Effector CD8-positive, alpha-beta T cell (primary cell): ENCODE data around the gene DNAH3.

Source experiments
- DNase-seq: peaks from one replicate; lab custom pipeline; 2025; lab: John Stamatoyannopoulos, UW

DNAH3 gene

DNA sequence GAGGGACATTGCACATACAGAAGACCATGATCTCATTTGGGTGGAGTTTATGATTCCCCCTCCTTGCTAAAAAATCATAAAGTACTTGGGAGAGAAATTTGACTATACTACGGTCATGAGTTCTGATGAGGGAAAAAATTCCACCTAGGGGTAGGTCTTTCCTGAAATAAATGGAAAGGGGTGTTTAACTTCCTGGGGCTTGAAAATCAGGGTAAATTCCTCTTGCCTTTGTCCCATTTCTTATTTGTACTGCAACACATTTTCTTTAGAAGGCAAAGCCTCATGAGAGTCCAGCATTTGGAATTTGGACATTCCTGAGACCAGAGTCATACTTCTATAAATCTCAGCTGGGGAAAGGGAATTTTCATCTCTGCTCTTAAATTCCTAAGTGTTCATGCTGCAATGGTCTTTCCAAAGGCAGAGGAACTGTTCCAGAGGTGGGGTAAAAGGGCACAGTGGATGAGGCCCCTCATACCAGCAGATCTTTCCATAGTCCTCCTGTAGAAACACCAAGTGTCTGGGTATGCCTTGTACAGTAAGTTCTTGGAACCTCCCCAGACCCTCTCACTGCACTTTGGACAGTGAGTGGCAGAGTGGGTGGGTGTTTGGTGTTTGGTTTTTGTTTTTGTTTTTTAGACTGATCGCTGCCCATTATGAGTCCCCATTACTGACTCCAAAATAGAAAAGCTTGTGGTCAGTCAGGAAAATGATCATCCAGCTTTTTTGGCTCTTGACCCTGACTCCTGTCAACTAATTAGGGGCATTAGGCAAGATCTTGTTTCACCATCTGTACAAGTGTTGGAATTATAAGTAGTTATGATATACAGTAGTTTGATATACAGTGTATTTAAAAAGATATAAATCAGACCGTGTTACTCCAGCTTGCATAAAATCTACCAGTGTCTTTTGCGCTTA, 244.0 kb downstream of the DNAH3 start:
- no peak for DNase-seq

DNA sequence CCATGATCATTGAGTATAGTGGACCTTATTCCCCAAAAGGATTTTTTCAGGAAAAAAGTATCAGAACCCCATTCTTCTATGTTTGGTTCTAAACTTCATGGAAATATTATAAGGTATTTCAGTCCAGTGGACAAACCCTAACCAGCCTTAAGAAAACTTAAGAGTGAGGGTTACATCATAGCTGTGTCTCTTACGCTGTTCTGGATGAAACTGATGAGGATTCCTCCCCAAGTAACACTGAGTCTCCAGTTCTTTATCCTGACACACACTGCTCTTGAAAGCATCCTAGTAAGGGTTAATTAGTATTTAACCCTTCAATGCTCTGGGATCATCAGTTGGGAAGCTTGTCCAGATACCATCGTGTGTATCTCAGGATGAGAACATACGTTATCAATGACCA, 245.1 kb downstream of the DNAH3 start:
- no peak for DNase-seq

DNA sequence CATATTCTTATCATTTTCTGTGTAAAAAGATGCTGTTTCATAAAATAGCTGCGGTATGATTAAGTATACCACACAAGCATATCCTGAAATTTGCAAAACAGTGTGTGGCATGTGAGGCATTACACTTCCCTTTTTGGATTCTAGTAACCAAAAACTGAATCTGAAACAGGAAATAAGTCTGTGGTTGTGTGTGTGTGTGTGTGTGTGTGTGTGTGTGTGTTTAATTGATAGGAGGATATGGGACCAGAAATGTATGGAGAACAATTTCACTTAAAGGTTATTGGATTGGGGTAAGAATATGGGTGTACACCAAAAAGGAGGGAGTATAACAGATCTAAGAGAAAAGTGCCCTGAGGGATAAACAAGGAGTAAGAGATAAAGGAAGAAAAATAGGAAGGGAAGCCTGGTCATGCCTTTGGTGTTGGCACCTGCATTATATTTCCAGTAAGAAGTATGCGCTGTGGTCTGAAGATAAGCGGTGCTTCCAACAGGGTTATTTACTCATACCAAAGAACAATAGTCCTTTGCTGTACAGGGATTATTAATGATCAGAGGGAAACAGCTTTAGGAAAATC, 246.1 kb downstream of the DNAH3 start:
- DNase-seq, result no peak

DNA sequence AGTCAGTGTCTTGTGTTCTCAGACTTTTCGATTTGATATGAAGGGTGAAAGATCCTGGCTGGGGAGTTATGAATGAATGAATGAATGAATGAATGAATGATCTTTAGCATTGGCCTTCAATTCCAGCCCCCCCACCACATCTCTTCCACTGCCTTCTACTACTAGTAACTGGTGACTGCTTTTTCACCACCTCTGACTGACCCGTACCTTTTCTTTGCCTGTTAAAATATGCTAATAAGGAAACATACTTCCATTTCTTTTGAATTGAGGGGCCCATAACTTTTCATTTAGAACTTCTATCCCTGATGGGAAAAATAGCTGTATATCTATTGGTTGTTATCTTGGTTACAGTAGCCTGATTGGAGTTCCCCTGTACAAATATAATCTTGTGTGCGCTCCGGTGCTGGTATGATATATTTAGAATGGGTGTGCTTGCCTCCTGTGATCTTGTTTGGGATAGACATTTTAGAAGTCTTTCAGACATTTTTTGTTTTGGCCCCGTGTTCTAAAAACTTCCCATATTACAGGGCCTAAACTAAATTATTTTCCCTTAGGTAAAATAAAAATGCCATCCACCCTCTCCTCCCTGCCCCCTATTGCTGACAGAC, 246.6 kb downstream of the DNAH3 start:
- no peak for DNase-seq

DNA sequence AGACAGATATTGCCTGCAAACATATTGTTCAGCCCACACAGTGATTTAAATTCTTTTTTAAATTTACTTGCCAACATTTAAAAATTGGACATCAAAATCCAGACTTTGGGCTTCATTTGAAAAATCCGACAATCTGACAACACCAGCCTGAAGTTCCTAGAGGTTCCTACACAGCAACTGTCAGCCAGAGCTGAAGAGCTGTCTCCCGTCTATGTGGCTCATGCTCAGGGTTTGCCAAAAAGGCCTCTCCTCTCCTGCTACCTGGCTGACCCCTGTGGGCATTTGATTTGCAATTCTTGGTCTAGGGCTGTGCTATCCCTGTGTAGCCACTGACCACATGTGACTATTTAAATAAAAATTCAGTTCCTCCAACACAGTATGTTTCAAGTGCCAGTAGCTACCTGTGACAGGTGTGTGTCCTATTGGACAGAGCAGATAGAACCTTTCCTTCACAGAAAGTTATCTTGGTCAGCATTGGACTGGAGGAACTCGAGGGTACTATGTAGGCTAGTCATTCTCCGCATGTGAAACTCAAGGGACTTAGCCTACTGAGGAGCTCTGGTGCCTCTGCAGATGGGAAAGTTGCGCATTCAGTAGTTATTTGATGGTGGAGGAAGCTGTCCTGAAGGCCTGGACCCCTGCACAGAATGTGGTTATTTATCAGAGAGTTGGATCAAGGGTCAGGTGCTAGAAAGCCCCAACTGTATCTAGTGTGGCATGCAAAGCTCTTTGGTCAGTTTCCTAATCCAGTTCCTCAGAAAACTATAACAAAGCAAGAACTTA, 247.3 kb downstream of the DNAH3 start:
- no peak for DNase-seq

DNA sequence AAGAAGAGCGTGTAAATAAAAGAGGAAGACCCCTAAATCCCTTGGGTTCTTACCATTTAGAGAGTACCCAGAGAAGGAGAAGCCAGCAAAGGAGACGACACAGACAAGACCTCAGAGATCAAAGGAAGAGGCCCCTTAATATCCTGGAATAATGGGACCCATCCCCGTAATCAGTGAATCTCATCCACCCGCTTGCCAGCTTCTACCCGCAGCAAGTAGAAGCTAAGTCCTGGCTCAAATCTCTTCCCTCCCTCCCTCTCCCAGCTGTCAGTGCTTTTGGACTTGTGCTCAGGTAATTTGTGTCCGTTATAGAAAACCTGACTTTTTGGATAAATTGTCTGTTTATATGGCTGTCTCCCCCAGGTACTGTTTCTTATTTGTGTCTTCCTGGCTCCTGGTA, 248.2 kb downstream of the DNAH3 start:
- no peak for DNase-seq

DNA sequence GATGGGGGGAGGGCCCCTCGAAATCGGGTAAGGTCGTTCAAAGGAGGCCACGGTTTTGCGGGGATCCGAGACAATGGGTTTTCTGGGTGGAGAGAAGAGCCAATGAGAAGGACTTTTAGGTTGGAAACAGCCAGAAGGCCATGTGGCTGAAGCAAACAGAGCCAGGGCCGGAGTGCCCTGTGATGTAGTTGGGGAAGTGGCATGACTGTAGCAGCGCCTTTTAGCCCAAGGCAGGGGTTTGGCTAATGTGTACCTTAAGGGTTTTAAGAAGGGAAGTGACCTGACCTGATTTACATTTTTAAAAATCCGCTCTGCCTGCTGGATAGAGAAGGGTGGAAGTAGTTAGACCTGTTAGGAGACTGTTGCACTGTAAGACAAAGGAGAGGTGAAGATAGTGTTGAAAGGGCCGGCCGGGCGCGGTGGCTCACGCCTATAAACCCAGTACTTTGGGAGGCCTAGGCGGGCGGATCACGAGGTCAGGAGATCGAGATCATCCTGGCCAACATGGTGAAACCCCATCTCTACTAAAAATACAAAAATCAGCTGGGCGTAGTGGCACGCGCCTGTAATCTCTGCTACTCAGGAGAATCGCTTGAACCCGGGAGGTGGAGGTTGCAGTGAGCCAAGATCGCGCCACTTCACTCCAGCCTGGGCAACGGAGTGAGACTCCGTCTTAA, 249.1 kb downstream of the DNAH3 start:
- no peak for DNase-seq

DNA sequence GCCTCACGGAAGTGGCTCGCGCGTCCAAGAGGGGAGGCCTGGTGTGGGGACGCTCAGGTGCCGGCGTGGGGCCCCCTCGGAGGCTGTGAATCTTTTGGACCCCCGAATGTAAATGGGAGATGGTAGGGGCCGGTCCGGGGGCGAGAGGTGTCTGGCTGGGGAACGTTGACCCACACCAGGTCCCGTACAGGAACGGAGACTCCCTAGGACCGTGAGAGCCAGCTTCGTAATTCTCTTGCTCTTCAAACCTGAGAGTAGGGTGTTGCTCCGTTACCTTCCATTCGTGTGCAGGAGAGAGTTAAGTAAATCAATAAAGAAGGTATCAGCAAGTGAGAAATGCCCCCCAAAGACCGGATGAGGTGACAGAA, 249.6 kb downstream of the DNAH3 start:
- DNase-seq, result no peak

DNA sequence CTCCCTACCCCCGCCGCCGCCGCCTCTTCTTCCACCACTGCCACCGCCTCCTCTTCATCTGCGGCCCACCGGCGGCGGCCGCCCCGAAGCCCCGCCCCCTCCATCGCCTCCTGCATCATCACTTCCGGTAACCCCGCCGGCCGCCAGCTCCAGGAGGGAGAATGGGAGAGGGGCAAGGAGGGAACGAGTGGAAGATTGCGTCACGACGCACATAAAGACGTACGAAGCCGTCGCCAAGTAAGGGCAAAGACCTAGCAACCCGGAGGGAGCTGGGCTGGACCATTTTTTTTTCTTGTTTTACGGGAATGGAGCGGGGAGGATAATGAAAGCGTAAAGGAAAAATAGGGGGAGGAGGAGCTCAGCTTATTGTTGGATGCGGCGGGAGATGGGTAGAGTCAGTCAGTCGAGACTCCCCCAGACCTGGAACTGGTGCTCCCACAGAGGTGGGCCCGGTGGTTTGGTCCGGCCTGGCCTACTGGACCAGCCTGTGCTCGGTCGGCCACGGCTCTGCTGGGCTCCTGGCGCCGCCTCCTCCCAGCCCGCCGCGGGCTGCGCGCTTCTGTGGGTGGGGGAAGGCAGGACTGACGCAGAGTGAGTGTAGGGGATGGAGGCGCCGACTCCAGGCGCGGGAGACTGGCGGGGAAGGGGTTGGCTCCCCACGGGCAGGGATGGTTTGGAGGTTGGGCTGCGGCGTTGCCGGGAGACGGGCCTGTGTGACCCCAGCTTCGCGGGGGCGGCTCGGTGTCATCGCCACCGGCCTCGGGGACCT, 250.2 kb downstream of the DNAH3 start, which contains the start of the genes DCUN1D3 and LYRM1:
DCUN1D3 (minus strand) TSS at position 60 of the 769 bp plus-strand sequence. CDS start 37,820 bp downstream, outside the sequence.
LYRM1 (plus strand) TSS at position 473 of the 769 bp plus-strand sequence. CDS start 14,785 bp downstream, outside the sequence.
- peak; percentile 84 for DNase-seq

DNA sequence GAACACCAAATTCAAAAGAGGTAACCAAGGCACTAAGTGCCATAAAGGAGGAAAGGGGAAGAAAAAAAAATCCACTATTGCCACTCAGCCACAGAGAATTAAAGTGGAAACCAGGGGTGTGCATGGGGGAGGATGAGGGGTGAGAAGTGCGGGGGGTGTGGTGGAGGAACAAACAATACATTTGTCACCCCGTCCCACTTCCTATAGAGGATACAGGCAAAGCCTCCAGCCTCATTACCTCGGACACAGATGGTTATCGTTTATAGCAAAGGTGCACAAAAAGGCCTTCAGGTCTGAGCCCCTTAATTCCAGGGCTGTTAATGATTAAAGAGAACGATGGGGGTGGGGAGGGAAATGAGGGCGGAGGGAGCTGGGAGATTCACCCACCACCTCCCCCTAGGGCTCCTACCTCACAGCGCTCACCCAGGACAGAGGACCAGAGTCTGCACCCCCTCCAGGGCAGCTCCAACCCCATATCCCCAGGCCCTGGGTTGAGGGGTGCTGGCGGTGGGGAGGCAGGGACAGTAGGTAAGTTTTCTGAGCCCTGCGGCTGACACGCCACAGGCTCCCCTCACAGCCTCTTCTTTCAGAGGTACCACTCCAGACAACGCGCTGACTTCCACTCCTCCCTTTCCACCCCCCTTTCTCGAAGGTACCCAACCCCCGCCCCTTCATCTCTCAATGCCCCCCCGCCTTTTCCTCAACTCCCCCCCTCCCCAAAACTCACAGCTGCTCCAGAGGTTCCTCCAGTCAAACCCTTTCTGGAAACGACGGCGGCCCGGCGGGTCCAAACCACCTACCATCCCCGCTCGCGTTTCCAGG, 251.0 kb downstream of the DNAH3 start:
- no peak for DNase-seq

DNA sequence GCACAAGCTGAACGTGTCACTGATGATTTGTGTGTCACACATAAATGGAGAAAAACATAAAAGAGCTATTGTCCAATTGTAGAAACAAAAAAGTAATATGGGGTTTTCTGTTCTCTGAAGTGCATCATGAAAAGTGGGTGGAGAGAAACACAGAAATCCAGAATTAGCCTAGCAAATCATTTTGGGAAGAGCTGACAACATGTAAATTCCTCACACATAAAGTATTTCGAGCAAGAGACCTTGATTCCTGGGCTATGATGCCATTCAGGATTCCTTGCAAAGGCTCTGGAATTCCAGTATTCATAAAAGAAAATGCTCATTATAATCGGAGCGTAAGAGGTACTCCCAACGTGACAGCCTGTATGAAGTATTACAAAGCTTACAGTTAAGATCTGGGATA, 251.6 kb downstream of the DNAH3 start:
- no peak for DNase-seq

DNA sequence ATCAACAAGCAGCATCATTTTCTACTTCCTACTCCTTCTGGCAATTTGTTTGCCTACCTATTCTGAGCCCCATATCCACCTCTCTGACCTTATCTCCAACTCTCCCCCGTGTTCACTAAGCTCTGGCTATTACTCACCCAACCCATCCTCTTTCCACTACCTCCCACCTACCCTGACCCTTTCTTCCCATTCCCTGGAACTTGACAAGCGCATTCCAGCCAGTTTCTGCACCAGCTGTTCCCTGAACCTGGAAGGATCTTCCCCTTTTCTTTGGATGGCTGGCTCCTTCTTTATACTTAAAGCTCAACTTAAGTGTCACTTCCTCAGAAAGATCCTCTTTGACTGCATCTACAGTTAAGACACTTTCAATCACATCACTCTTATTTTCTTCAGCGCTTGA, 252.7 kb downstream of the DNAH3 start:
- DNase-seq, result no peak

DNA sequence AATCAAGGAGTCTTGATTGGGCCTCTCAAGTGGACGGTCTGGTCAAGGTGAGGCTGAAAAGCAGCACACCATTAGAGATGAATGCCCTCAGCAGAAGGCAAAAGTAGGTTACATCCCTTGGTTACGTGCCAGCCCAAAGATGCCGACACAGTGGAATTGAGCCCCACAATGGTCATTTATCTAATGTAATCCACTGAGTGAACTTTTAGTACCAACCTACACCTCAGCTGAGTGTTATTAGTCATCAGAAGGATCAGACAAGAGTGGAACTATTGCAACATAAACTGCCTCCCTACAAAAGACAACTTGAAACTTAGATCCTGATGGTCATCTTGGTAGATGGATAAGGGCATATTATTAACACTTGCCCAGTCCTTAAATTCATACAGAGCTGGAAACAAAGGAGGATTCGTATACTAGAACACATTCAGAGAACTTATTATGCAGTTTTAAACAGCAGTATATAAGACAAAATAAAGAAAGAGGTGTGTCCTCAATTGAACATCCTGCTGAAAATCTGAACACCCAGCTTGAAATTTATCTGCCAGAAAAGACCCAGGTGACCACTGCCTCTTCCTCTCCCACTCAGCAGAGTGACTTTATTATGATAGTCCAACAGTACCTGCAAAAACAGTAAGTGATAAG, 253.3 kb downstream of the DNAH3 start:
- DNase-seq, result no peak

DNA sequence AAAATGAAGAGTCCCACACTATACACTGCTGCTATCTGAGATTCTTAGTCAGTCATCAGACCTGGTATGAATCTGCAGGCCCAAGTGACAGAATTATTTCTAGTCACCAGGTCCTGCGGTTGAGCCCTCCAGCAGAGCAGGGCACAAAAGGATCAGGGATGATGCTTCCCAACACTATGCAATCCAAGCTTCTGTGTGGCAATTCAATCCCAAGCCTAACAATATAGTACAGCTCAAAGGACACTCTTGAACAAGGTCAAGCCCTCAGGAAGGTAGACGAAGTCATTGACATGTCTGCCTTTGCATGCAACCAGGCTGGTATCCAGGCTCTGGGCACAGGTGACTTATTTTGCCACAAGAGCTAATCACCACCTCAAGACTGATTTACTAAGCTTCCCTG, 256.3 kb downstream of the DNAH3 start:
- DNase-seq, result no peak

DNA sequence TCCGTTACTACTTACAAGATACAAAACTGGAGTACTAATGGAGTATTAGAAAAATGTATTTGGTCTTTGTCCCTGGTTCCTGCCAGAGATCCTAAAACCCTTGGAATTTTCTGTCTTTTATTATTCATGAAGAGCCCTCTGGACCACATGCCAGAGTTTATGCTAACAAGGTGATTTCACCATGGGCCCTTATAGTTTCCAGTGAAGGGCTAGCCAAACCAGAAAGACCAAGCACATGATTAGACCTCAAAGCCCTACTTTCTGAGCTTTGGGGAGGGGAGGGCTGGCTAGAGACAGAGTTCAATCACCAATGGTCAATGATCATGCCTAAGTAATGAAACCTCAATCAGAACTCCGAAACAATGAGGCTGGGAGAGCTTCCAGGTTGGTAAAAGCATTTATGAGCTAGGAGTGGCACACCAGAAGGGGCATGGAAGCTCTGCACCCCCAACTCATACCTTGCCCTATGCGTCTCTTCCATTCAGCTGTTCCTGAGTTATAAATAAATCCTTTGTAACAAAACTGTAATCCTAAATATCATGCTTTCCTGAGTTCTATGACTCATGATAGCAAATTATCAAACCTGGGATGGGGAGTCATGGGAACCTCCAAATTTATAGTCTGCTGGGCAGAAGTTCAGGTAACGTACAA, 260.9 kb downstream of the DNAH3 start:
- no peak for DNase-seq

DNA sequence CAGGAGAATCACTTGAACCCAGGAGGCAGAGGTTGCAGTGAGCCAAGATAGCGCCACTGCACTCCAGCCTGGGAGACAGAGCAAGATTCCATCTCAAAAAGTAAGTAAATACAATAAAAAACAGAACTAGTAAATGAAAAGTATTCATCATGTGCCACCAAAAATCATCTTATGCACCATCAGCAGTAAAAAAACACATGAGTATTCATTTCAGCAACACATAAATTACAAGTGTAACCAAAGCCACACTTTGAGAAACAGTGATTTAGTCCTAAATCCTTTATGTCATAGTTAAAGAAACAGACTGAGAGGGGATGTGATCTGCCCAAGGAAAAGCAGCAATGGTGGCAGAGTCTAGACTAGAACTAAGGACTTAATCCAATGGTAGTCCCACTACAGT, 263.4 kb downstream of the DNAH3 start:
- no peak for DNase-seq

DNA sequence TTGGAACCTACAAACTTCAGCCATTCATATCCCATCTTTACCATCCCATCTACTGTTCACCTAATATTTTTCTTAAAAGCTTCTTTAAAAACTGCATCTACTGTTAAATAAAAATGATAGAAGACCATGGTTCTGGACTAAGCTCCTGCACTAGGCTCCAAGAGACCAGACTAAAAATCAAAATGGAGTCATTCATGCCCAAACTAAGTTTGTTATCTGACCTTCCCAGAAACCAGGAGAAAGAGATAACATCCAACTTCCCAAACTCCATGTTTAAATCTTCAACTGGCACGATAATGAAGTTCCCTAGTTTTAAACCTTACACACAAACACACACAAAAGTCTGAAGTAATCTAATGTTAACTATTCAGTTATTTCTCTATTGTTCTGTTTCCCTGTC, 264.3 kb downstream of the DNAH3 start:
- no peak for DNase-seq

DNA sequence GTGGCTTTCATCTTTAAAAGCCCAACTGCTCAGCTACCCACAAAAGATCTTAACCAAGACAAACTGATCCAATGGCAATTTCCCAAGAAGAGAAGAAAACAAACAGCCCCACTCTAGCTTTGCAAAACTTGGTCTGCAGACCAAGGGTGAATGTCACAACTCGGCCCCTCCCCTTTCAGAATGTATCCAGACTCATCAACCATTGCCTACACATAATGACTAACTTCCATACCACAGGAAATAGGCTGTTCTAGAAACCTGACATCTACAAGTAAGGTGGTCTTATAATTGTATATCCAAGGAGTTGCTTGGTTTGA, 266.4 kb downstream of the DNAH3 start:
- no peak for DNase-seq
